A673 (cell line): ENCODE results near the gene B9D1. TPM values are rescaled to one million over a fixed set of nuclear protein-coding genes. Genes with fewer than 3 reads are reported as not detected.

Experiments
- BruUV-seq: library from RNA; stranded (reverse); fragments of 400-500 nt; replicated peaks from 2 replicates; lab custom pipeline; 2021; lab: Mats Ljungman, UMichigan
- CTCF ChIA-PET: fragments of 300-600 bp; sonication (Branson Sonifier 250); formaldehyde crosslinking; loops from one replicate; lab custom pipeline; 2022; ENCODE audit warnings: antibody characterized with exemption; lab: Charles Lee
- POLR2A ChIA-PET: fragments of 300-600 bp; sonication (Branson Sonifier 250); formaldehyde crosslinking; loops from one replicate; lab custom pipeline; 2022; ENCODE audit warnings: antibody characterized with exemption; ENCODE audit not compliant: low non-redundant PET; lab: Charles Lee
- DNase-seq: peaks from one replicate; pipeline ENCODE4 v3.0.0-alpha.2; 2015; ENCODE audit warnings: low spot score
- H3K27ac ChIP-seq: fragments of 200-600 bp; sonication (generic); 2 replicates; pipeline ENCODE4 v1.5.1; 2016; ENCODE audit warnings: mixed run types, low read depth, mild to moderate bottlenecking, mixed read lengths, antibody characterized with exemption, low read length; ENCODE audit not compliant: poor library complexity, severe bottlenecking
- H3K27me3 ChIP-seq: fragments of 200-600 bp; sonication (generic); replicated peaks from 2 replicates; pipeline ENCODE4 v1.6.1; 2017; ENCODE audit warnings: mixed run types, low read depth, mild to moderate bottlenecking, mixed read lengths, antibody characterized with exemption, low read length; ENCODE audit not compliant: insufficient read depth, poor library complexity
- H3K36me3 ChIP-seq: fragments of 200-600 bp; sonication (generic); 2 replicates; pipeline ENCODE4 v1.6.1; 2016; ENCODE audit warnings: mixed run types, mild to moderate bottlenecking, mixed read lengths, antibody characterized with exemption, low read length; ENCODE audit not compliant: insufficient read depth, poor library complexity, severe bottlenecking
- H3K4me1 ChIP-seq: fragments of 200-600 bp; sonication (generic); 2 replicates; pipeline ENCODE4 v1.6.1; 2017; ENCODE audit warnings: mixed run types, mild to moderate bottlenecking, mixed read lengths, antibody characterized with exemption, low read length; ENCODE audit not compliant: insufficient read depth, poor library complexity, severe bottlenecking
- H3K4me3 ChIP-seq: fragments of 200-600 bp; sonication (generic); 2 replicates; pipeline ENCODE4 v1.5.1; 2016; ENCODE audit warnings: low read depth, mixed run types, mild to moderate bottlenecking, mixed read lengths, low read length; ENCODE audit not compliant: poor library complexity, severe bottlenecking
- H3K9me3 ChIP-seq: fragments of 200-600 bp; sonication (generic); 2 replicates; pipeline ENCODE4 v1.6.1; 2016; ENCODE audit warnings: mixed run types, low read depth, mild to moderate bottlenecking, mixed read lengths, antibody characterized with exemption, low read length; ENCODE audit not compliant: poor library complexity, severe bottlenecking
- CTCF ChIP-seq: fragments of 300-800, 200-600 bp; sonication (generic); conservative IDR thresholded peaks from 2 replicates; pipeline ENCODE4 v1.5.1; 2017; ENCODE audit warnings: low read depth, mild to moderate bottlenecking, antibody characterized with exemption, low read length, moderate library complexity, mixed read lengths
- EZH2 ChIP-seq: fragments of 200-600 bp; sonication (generic); IDR thresholded peaks from 2 replicates; pipeline ENCODE4 v1.6.1; 2017; ENCODE audit warnings: borderline replicate concordance, low read depth, mild to moderate bottlenecking, mixed read lengths, antibody characterized with exemption, low read length; ENCODE audit not compliant: poor library complexity, severe bottlenecking
- intact Hi-C: fragments of 100-400 bp; cut with micrococcal nuclease; formaldehyde crosslinking; loops from one replicate; pipeline ENCODE4 v1.10.0; 2022; ENCODE audit not compliant: unreplicated experiment
- total RNA-seq: library from RNA; stranded (reverse); gene quantifications from 2 replicates; pipeline ENCODE4 v1.2.3, GENCODE V29; 2021

The B9D1 gene
- total RNA-seq, 1 experiment from 2014 or later = 37.0 TPM

DNA sequence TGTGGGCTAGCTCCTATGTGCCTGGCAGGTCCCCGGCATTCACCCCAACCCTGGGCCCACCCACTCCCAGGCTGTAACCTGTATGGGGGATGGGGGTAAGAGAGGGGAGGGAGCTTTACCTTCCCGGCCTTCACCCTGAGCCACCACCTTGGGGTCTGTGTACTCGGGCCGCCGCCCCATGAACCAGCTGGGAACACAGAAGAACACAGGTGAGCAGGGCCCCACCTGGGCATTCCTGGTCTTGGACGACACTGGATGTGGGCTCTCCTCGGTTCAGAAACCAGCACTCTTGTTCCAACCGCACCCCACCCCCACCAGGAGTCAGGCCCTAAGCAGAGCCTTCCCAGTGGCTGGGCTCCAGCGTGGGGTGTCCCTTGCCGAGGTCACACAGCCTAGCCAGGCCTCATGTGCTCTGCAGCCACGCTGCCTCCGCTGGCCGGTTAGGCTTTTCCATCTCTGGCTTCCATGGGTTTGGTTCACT lies 18.8 kb downstream of the B9D1 start:
- POLR2A ChIA-PET = no interaction called here
- CTCF ChIA-PET = no interaction called here

DNA sequence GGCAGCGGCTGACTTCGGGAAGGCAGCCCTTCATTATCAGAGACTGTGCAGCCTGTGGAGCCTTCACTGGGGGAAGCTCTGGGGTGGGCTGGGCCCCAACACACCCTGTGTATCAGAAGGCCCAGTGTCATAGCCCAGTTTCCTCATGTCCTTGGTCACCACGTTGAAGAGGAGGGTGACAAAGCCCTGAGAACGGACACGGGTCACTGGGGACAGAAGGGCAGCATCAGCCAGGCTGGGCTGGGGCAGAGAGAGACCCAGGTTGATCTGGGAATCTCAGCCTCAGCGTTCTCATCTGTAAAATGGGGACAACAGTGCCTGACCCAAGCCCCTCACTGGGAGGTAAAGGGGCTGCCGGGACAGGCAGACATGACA lies 19.3 kb downstream of the B9D1 start:
- BruUV-seq = no TSS peak
- ChIA-PET CTCF (no interaction called here), POLR2A (no interaction called here)
- Histone ChIP-seq H3K9me3 (no peaks in the 10 kb centered on the region), H3K36me3 (no peaks in the 10 kb centered on the region), H3K27ac (no peak overlapping the region), H3K4me3 (no peak overlapping the region), H3K27me3 (no peaks in the 10 kb centered on the region), H3K4me1 (peaks cover 14% of the 10 kb centered on the region)
- no peak for DNase-seq
- intact Hi-C loops = no loop called here
- TF ChIP-seq EZH2 = no peak
- no peak for TF ChIP-seq CTCF

More for the DNA sequence above, 18.8 kb downstream of the B9D1 start:
- intact Hi-C loops = no loop called here
- no peaks in the 10 kb centered on the region for H3K9me3 ChIP-seq
- no peak for TF ChIP-seq CTCF
- TF ChIP-seq EZH2 = no peak
- DNase-seq = no peak
- no peaks in the 10 kb centered on the region for H3K27me3 ChIP-seq
- H3K36me3 ChIP-seq = no peaks in the 10 kb centered on the region
- H3K4me3 ChIP-seq = no peak overlapping the region
- H3K4me1 ChIP-seq = peaks cover 14% of the 10 kb centered on the region
- H3K27ac ChIP-seq = no peak overlapping the region
- BruUV-seq = no TSS peak

DNA sequence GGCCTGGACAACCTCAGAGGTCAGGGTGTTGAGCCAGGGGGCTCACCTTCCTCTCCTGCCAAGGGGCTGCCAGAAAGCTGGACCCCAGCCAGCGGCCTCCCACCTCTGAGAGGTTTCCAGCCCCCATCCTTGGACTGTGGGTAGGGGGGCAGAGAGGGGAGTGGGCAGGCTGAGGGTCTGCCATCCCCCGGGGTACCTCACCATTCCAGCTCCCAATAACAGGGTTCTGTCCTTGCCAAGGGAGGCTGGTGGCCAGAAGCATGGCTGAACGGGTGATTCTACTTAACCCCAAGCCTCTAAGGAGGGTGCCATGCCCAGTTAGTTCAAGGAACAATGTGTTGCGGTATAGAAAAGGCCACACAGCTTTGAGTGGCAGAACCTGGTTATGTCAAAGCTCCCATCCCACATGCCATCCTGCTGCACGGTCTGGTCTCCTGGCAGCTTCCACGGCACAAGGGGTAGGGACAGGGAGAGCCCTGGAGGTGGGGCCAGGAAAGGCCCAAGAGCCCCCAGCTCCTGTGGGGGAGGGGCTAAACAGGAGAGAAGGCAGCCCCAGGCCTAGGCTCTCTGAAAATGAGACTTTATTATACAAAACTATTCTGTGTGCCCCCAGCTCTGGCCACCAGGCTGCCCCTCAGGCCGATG lies 19.8 kb downstream of the B9D1 start:
- H3K27ac ChIP-seq = no peak overlapping the region
- H3K36me3 ChIP-seq = no peaks in the 10 kb centered on the region
- TF ChIP-seq CTCF = no peak
- TF ChIP-seq EZH2 = no peak
- intact Hi-C loops = no loop called here
- no peak for DNase-seq
- H3K9me3 ChIP-seq = no peaks in the 10 kb centered on the region
- ChIA-PET CTCF (no interaction called here), POLR2A (no interaction called here)
- peaks cover 14% of the 10 kb centered on the region for H3K4me1 ChIP-seq
- BruUV-seq = no TSS peak
- no peak overlapping the region for H3K4me3 ChIP-seq
- no peaks in the 10 kb centered on the region for H3K27me3 ChIP-seq
